ENCODE data around the gene PEF1. TPM values are rescaled to one million over a fixed set of nuclear protein-coding genes. Genes with fewer than 3 reads are reported as not detected.

The PEF1 gene
- total RNA-seq, 1 experiment from 2014 or later, result 40.3 TPM

- Histone ChIP-seq H2AFZ (ENCODE audit: low read length) (no peak overlapping the region), H3K9ac (ENCODE audit: extremely low read depth, insufficient read length, low read length) (no peak overlapping the region), H4K5ac (ENCODE audit: insufficient read length, low read depth, low read length) (no peak overlapping the region), H2BK15ac (ENCODE audit: low read depth, low read length) (no peak overlapping the region), H3K4ac (ENCODE audit: low read depth, low read length) (no peak overlapping the region), H2BK20ac (ENCODE audit: low read depth, low read length, poor library complexity, severe bottlenecking) (no peak overlapping the region), H4K20me1 (ENCODE audit: control insufficient read depth, insufficient read depth, insufficient read length) (no peaks in the 10 kb centered on the region), H3K27me3 (ENCODE audit: insufficient read depth, low read length) (no peaks in the 10 kb centered on the region), H2BK12ac (ENCODE audit: insufficient read length, low read depth, low read length) (no peak overlapping the region), H3T11ph (ENCODE audit: low read length) (no peak overlapping the region), H3K56ac (ENCODE audit: insufficient read length, low read depth, low read length) (no peak overlapping the region), H4K91ac (ENCODE audit: insufficient read length, low read depth, low read length) (no peak overlapping the region), H2BK120ac (ENCODE audit: low read depth, low read length, poor library complexity, severe bottlenecking) (no peak overlapping the region), H3K4me1 (ENCODE audit: insufficient read depth, low read length) (peaks cover 4% of the 10 kb centered on the region; the same call in 1 of the 2 replicates), H2AK5ac (ENCODE audit: insufficient read length, low read length) (no peak overlapping the region), H2BK5ac (ENCODE audit: insufficient read length, low read length) (no peak overlapping the region), H3K23ac (ENCODE audit: insufficient read length, low read depth, low read length) (no peak overlapping the region), H3K14ac (ENCODE audit: insufficient read depth, low read length) (no peak overlapping the region), H3K4me2 (ENCODE audit: insufficient read depth, insufficient read length, low read length) (no peak overlapping the region), H3K9me3 (ENCODE audit: control insufficient read depth, low read depth, low read length) (no peaks in the 10 kb centered on the region), H3K79me1 (ENCODE audit: insufficient read depth, low read depth, low read length, poor library complexity, severe bottlenecking) (no peaks in the 10 kb centered on the region), H3K79me2 (ENCODE audit: insufficient read depth, low read length) (peaks cover 13% of the 10 kb centered on the region; the same call in 1 of the 2 replicates), H3K23me2 (ENCODE audit: insufficient read length, low read depth, low read length, poor library complexity, severe bottlenecking) (peaks cover 6% of the 10 kb centered on the region), H3K27ac (ENCODE audit: insufficient read length, low read depth, low read length) (no peak overlapping the region), H3K18ac (ENCODE audit: insufficient read length, low read depth, low read length) (no peak overlapping the region), H4K8ac (replicated peaks; ENCODE audit: insufficient read length, low read depth, low read length) (no peak overlapping the region)
- no peaks in the 10 kb centered on the region for H3K36me3 Mint-ChIP-seq (ENCODE audit: insufficient read depth in 1 of 3, low read depth in 3 of 3)
- no peak overlapping the region for H3K27ac Mint-ChIP-seq
- DNase-seq, result no peak
- no CpG with 5 or more reads among the region's 5 CpGs for WGBS (ENCODE audit: extremely low coverage, insufficient read length, low lambda C conversion rate)
- no peak overlapping the region for H3K4me3 Mint-ChIP-seq
- no peaks in the 10 kb centered on the region for H3K9me3 Mint-ChIP-seq
- peaks cover 7 to 12% of the 10 kb centered on the region in 2 experiments for H3K4me1 Mint-ChIP-seq
- no peak for TF ChIP-seq CTCF (conservative IDR thresholded peaks at IDR 0.05)
- no peaks in the 10 kb centered on the region for H3K27me3 Mint-ChIP-seq (ENCODE audit: low read depth)
Measured at GRCh38 chr1:31639543-31639942, 5.1 kb downstream of the PEF1 start.
